ENCODE results near the gene CD81.

Gene CD81

GRCh38 chr11:2374456-2375201 lies 2.5 kb upstream of the CD81 start:
- DNase-seq (ENCODE audit: low read depth in 1 of 2, low spot score in 1 of 2): no peak

GRCh38 chr11:2375341-2375853 lies 1.7 kb upstream of the CD81 start:
- no peak for DNase-seq (ENCODE audit: low read depth in 1 of 2, low spot score in 1 of 2)

- no peak for DNase-seq (ENCODE audit: low read depth in 1 of 2, low spot score in 1 of 2)
Observed at GRCh38 chr11:2375964-2376551, 1.1 kb upstream of the CD81 start.

GRCh38 chr11:2377511-2378443 lies 667 bp downstream of the CD81 start:
- DNase-seq (ENCODE audit: low read depth in 1 of 2, low spot score in 1 of 2): peak in 1 of 2 donors; percentile 56

- DNase-seq (ENCODE audit: low read depth in 1 of 2, low spot score in 1 of 2): no peak
Observed at GRCh38 chr11:2378527-2379210, 1.6 kb downstream of the CD81 start.

- no peak for DNase-seq (ENCODE audit: low read depth in 1 of 2, low spot score in 1 of 2)
Observed at GRCh38 chr11:2379466-2380174, 2.5 kb downstream of the CD81 start.

GRCh38 chr11:2380396-2380795 lies 3.3 kb downstream of the CD81 start:
- DNase-seq (ENCODE audit: low read depth in 1 of 2, low spot score in 1 of 2): no peak

GRCh38 chr11:2380807-2381350 lies 3.8 kb downstream of the CD81 start:
- DNase-seq (ENCODE audit: low read depth in 1 of 2, low spot score in 1 of 2): no peak

GRCh38 chr11:2381494-2382128 lies 4.5 kb downstream of the CD81 start:
- no peak for DNase-seq (ENCODE audit: low read depth in 1 of 2, low spot score in 1 of 2)

GRCh38 chr11:2382129-2382517 lies 5.0 kb downstream of the CD81 start:
- no peak for DNase-seq (ENCODE audit: low read depth in 1 of 2, low spot score in 1 of 2)

GRCh38 chr11:2382936-2383851 lies 6.1 kb downstream of the CD81 start:
- DNase-seq (ENCODE audit: low read depth in 1 of 2, low spot score in 1 of 2): no peak

- DNase-seq (ENCODE audit: low read depth in 1 of 2, low spot score in 1 of 2): no peak
Observed at GRCh38 chr11:2383852-2384804, 7.0 kb downstream of the CD81 start.

GRCh38 chr11:2385156-2386151 lies 8.3 kb downstream of the CD81 start:
- no peak for DNase-seq (ENCODE audit: low read depth in 1 of 2, low spot score in 1 of 2)

GRCh38 chr11:2386591-2386990 lies 9.5 kb downstream of the CD81 start:
- no peak for DNase-seq (ENCODE audit: low read depth in 1 of 2, low spot score in 1 of 2)

GRCh38 chr11:2387266-2387987 lies 10.3 kb downstream of the CD81 start:
- DNase-seq (ENCODE audit: low read depth in 1 of 2, low spot score in 1 of 2): no peak

Data from stimulated activated CD4-positive, alpha-beta T cell treated with anti-CD3 and anti-CD28 coated beads, Interleukin-15, amount 100 ng/mL, for 1 hour (primary cell).